Measurements from ENCODE around the gene ACOD1. TPM values are rescaled to one million over a fixed set of nuclear protein-coding genes. Genes with fewer than 3 reads are reported as not detected.
A peak's percentile ranks its signal among the peaks of the same experiment; 100 is the strongest.

The ACOD1 gene
- total RNA-seq, 1 experiment from 2014 or later, result not detected

DNA sequence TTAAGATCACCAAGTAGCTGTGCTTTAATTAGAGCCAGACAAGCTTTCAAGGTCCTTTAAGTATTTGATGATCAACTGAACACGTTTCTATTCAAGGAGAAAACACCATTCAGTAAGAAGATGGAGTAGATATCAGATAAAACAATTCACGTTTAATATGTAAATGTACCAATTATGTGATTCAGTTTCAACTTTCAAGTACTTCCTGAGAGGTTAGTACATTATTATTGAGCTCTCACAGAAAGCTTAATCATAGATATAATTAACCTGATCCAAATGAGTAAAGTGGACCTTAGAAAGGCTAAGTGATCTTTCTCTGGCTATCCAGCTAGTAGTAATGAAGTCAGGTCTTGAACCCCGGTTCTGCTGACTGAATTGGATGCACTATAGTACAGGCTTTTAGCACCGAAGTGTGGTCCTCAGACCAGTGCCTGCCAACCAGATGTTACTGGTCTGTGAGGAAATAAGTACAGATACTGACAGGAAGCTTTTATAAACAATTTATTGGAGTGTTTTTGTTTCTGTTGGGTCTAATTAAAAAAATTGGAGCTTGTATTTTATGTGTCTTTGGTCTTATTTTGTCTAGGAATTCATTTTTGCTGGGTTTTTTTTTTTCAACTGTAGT, 53.8 kb downstream of the ACOD1 start:
- Histone ChIP-seq H3K14ac (ENCODE audit: insufficient read depth, low read length) (no peak overlapping the region), H2BK15ac (ENCODE audit: low read depth, low read length) (no peak overlapping the region), H3K56ac (ENCODE audit: insufficient read length, low read depth, low read length) (no peak overlapping the region), H3T11ph (ENCODE audit: low read length) (no peak overlapping the region), H3K18ac (ENCODE audit: insufficient read length, low read depth, low read length) (no peak overlapping the region), H2BK12ac (ENCODE audit: insufficient read length, low read depth, low read length) (no peak overlapping the region), H3K27ac (ENCODE audit: insufficient read length, low read depth, low read length) (no peak overlapping the region), H4K20me1 (ENCODE audit: control insufficient read depth, insufficient read depth, insufficient read length) (no peaks in the 10 kb centered on the region), H4K5ac (ENCODE audit: insufficient read length, low read depth, low read length) (no peak overlapping the region), H3K79me2 (ENCODE audit: insufficient read depth, low read length) (no peaks in the 10 kb centered on the region), H4K8ac (replicated peaks; ENCODE audit: insufficient read length, low read depth, low read length) (no peak overlapping the region), H3K4ac (ENCODE audit: low read depth, low read length) (no peak overlapping the region), H3K23me2 (ENCODE audit: insufficient read length, low read depth, low read length, poor library complexity, severe bottlenecking) (no peaks in the 10 kb centered on the region), H2AK5ac (ENCODE audit: insufficient read length, low read length) (no peak overlapping the region), H2BK5ac (ENCODE audit: insufficient read length, low read length) (no peak overlapping the region), H3K9ac (ENCODE audit: extremely low read depth, insufficient read length, low read length) (no peak overlapping the region), H3K23ac (ENCODE audit: insufficient read length, low read depth, low read length) (no peak overlapping the region), H3K4me1 (ENCODE audit: insufficient read depth, low read length) (no peaks in the 10 kb centered on the region), H3K27me3 (ENCODE audit: insufficient read depth, low read length) (no peaks in the 10 kb centered on the region), H2BK20ac (ENCODE audit: low read depth, low read length, poor library complexity, severe bottlenecking) (no peak overlapping the region), H4K91ac (ENCODE audit: insufficient read length, low read depth, low read length) (no peak overlapping the region), H2BK120ac (ENCODE audit: low read depth, low read length, poor library complexity, severe bottlenecking) (no peak overlapping the region), H3K79me1 (ENCODE audit: insufficient read depth, low read depth, low read length, poor library complexity, severe bottlenecking) (no peaks in the 10 kb centered on the region), H2AFZ (ENCODE audit: low read length) (no peak overlapping the region), H3K4me2 (ENCODE audit: insufficient read depth, insufficient read length, low read length) (no peak overlapping the region), H3K9me3 (ENCODE audit: control insufficient read depth, low read depth, low read length) (no peaks in the 10 kb centered on the region)
- no peaks in the 10 kb centered on the region for H3K9me3 Mint-ChIP-seq
- H3K4me3 Mint-ChIP-seq, result no peak overlapping the region
- WGBS (ENCODE audit: extremely low coverage, insufficient read length, low lambda C conversion rate), result no CpG with 5 or more reads among the region's 4 CpGs
- TF ChIP-seq, protein P1, sequence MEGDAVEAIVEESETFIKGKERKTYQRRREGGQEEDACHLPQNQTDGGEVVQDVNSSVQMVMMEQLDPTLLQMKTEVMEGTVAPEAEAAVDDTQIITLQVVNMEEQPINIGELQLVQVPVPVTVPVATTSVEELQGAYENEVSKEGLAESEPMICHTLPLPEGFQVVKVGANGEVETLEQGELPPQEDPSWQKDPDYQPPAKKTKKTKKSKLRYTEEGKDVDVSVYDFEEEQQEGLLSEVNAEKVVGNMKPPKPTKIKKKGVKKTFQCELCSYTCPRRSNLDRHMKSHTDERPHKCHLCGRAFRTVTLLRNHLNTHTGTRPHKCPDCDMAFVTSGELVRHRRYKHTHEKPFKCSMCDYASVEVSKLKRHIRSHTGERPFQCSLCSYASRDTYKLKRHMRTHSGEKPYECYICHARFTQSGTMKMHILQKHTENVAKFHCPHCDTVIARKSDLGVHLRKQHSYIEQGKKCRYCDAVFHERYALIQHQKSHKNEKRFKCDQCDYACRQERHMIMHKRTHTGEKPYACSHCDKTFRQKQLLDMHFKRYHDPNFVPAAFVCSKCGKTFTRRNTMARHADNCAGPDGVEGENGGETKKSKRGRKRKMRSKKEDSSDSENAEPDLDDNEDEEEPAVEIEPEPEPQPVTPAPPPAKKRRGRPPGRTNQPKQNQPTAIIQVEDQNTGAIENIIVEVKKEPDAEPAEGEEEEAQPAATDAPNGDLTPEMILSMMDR (conservative IDR thresholded peaks at IDR 0.05), result no peak
- peaks cover 2 to 29% (median 25%) of the 10 kb centered on the region in 3 experiments; a peak in 5 of 7 replicates for H3K36me3 Mint-ChIP-seq (ENCODE audit: insufficient read depth in 1 of 3, low read depth in 3 of 3)
- no peaks in the 10 kb centered on the region for H3K27me3 Mint-ChIP-seq (ENCODE audit: low read depth)
- 0 out of 7 replicates have a peak overlapping the region, but pooled peaks of 1 of the 3 experiments have one; percentile 67 for H3K27ac Mint-ChIP-seq
- no peak for DNase-seq
- no peaks in the 10 kb centered on the region for H3K4me1 Mint-ChIP-seq

Measured in H9 (cell line).